OCI-M2 (cell line): ENCODE data around the gene MRPL54.

Source experiments
- DNase-seq: peaks from one replicate; lab custom pipeline; 2025; ENCODE audit not compliant: unreplicated experiment; lab: John Stamatoyannopoulos, UW

The MRPL54 gene

DNA sequence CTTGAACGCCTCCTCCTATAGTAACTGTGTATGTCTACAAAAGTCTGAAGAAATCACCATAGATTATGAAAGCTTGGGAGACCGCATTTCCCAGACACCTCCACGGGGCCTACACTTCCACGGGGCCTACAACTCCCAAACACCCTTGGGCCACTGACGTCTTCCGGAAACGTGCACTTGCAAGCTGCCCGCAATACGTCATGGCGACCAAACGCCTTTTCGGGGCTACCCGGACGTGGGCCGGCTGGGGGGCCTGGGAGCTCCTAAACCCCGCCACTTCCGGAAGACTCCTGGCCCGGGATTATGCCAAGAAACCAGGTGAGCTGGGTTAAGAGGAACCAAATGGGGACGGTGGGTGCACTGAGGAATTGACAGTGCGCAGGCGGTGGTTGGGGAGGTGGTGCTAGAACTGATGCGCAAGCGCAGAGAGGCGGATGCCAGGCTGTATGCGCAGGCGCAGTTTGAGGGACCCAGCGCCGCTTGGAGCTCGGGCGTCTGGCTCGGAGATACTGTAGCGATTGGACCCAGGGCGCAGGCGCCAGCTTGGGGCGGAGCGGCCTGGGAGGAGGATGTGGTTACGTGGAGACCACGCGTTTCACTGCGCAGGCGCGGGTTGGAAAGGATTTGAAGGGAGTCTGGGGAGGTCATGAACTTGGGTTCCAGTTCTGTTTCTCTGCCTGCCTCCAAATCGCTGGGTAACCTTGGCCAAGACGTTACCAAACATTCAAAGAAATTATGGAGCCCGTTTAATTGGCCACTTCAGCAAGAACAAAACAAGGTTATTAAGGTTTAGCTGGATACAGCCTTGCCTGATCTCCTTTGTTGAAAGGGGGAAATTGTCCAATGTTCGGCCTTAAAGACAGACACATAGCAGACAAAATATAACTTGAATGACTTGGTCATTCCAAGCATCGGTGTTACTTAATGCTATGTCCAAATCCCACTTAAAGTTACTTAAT lies at the start of gene MRPL54:
MRPL54 (plus strand) TSS at position 182 of the 959 bp plus-strand sequence; CDS start at position 201, 19 bp downstream.
- peak; percentile 90 for DNase-seq

DNA sequence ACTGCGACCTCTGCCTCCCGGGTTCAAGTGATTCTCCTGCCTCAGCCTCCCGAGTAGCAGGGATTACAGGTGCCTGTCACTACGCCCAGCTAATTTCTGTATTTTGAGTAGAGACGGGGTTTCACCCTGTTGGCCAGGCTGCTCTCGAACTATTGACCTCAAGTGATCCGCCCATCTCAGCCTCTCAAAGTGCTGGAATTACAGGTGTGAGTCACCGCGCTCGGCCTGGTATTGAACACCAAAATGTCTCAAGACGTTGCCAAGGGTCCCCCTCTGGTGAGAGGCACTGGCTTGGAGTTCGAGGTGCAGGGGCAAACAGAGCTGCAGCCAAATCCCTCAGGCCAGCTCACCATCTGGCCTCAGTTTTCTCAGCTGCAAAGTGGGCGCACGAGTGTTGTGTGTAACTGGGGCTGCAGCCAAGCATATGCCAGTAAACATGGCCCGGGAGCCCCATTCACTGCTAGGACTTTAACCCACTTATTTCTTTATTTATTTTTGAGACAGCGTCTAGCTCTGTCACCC lies 46.3 kb upstream of the MRPL54 start:
- DNase-seq: no peak

DNA sequence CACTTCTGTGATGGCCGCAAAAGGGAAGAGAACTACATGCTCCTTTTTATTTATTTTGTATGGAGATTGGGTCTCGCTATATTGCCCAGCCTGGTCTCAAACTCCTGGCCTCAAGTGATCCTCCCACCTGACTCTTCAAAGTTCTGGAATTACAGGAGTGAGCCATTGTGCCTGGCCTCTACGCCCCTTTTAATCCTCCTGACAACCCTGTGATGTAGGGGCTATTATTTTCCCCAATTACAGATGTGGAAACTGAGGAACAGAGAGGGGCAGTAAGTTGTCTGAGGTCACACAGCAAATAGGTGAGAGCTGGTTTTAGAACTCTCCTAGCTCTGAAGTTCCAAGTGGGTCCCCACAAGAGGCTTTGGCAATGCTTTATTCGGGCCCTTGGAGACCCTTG lies 42.6 kb upstream of the MRPL54 start:
- no peak for DNase-seq

DNA sequence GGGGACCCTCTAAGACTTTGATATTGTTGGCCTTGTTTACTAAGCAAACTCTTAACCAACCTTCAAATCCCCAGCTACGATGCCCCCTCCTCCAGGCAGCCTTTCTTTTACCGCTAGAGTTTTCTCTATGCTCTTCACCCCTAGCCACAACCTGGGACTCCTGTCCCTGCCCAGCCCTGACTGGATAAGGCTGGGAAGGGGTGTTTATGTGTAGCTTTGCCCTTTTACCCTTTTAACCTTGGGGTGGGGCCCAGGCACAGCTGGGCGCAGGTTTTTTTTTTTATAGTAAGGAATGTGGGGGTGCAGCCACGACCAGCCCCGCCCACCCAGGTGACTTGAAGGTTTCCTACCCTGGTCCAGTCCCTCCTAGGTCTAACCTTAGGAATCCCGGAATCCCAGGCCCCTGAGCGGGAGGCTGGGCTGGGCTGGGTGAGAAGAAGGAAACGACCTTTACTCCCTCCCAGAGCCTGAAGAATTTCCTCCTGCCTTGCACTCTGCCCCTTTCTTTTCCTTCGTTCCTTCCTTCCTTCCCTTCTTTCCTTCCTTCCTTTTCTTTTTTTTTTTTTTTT lies 42.0 kb upstream of the MRPL54 start:
- no peak for DNase-seq

DNA sequence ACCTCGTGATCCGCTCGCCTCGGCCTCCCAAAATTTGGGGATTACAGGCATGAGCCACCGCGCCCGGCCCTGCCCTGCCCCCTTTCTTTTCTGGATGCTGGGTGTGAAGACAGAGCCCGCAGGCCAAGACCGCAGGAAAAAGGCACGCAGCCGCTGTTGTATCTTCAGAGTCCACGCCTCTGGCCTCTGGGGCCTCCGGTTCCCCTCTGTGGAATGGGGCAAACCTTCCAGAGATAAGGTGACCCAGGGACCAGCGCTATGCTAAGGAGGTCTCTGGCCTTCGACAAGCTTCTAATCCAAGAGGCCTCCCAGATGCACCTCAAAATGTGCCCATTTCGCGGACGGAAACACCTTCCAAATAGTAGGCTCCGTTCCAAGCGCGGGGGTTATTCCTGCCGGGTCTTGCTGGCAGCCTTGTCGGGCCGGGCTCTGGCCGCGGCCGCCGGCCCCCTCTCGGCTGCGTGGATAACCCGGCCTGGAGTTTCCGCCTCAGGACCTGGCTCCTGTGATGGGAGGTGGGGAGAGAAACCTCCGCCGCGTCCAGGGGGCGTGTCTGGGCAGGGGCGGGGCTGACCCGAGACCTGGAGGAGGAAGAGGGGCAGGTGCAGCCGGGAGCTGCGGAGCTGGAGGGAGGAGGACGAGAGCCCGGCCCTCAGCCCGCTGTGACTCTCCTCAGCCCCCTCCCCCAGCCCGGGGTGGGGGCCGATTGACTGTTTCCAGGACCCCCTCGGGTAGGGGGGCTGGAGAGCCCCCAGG lies 41.2 kb upstream of the MRPL54 start:
- no peak for DNase-seq

DNA sequence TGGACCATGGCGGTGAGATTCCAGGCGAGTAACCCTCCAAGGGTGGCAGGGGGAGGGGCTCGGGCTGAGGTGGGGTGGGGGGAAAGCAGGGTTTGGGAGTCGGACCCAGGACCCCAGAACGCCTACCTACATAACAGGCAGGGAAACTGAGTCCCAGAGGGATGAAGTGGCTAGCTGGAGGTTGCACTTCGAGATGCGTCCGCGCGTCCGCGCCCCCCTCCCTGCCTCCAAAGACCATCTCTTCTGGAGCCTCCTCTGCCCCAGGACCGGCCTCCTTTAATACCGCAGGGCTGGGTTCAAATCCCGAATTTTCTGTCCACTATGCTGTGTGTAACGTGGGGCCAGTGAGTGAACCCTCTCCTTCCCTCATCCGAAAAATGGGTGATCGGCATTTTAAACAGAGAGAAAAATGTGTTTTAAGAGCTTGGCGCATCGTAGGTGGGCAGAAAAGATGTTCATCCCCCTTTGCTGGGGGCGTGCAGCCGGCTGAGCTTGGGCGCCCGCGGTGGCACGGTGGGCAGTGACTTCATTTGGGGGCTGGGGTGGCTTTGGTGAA lies 40.5 kb upstream of the MRPL54 start:
- DNase-seq: no peak

DNA sequence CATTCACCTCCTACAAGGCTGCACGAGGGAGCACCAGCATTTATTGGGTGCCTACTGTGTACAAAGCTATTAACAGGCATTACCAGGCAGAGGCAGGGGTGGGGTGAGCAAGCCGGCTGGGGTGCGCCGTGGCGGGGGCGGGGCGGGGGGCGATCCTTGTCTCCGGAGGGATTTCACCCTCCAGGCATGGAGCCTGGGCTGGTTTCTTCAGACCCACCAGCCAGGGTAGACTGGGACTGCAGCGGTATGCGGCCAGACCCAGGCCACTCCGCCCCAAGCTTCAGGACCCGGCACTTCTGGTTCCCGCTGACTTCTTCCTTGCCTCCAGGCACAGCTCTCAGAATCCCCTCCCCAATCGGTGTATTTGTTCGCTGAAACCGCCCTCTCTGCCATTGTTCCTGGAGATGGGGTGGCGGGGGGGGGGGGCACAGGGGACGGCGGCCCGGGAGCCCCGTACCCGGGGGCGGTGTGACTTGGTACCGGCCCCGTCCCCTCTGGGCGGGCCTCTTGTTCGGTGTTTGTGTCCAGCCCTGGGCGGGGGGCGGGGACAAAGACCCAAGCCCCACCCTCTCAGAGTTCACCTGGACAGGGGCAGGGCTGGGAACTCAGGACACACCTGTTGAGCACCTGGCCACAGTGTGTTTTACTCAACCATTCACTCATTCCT lies 39.9 kb upstream of the MRPL54 start:
- DNase-seq: no peak

DNA sequence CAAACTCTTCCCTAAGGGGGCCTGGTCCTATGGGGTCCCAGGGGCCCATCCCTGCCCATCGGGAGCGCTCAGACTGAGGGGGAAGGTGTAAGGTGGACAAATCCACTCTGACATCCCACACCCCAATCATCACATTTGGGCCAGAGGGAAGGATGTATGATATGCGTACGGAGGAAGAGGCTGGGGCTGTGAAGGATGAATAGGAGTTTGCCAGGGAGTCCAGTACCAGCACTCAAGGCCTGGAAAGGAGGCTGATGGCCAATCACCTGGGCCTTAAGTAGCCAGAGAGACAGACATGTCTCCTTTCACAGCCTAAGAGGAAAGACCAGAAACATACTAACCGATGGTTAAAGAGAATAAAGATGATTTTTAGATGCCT lies 39.4 kb upstream of the MRPL54 start:
- no peak for DNase-seq

DNA sequence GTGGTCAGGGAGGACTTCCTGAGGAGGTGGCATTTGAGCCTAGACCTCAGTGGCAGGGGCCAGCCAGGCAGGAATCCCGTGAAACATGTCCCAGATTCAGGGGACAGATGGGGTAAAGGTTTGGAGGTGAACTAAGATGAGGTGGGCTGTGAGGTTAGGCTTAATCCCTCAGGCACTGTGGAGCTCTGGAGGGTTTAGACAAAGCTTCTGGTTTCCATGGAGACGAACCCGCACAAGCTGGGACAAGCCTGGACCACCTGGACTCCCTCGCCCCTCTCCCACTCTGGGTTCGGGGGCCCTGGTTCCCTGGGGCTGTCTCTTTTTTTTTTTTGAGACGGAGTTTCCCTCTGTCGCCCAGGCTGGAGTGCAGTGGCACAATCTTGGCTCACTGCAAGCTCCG lies 38.6 kb upstream of the MRPL54 start:
- DNase-seq: no peak

DNA sequence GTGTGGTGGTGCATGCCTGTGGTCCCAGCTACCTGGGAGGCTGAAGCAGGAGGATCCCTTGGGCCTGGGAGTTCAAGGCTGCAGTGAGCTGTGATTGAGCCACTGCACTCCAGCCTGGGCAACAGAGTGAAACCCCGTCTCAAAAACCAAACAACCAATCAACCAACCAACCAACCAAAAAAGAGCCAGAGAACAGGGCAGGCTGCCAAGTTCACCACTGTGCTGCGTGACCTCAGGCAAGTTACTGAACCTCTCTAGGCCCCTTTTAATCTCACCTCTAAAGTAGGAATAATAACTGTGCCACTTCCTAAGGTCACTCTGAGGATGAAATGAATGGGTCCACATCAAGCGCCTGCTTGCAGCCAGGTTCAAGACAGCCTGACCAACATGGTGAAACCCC lies 37.4 kb upstream of the MRPL54 start:
- DNase-seq: no peak

DNA sequence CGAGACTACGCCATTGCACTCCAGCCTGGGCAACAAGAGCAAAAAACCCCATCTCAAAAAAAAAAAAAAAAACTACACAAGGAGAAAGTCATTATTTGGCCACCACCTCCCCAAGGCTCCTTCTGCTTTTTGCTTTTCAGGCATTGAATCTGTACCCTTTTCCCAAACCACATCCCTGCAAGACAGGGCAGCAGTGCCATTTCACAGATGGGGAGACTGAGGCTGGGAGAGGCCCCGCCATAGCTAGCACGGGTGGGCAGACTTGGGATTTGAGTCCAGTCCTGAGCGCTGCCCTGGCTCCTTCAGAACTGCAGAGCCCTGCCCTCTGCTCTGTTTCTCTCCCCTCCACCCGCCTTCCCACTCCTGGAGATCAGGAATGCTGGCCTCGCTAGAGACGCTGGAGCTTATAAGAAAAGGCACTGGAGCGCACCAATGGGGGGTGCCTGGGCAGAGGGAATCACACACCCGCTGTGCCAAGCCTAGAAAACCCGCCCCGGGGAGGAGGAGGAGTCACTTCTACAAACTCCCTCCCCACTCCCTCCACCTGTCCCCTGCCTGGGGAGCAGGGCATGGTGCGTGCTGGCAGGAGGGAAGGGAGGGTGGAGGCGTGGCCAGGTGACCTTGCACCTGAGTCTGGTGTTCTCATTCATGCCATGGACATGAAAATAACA lies 36.7 kb upstream of the MRPL54 start:
- DNase-seq: no peak

DNA sequence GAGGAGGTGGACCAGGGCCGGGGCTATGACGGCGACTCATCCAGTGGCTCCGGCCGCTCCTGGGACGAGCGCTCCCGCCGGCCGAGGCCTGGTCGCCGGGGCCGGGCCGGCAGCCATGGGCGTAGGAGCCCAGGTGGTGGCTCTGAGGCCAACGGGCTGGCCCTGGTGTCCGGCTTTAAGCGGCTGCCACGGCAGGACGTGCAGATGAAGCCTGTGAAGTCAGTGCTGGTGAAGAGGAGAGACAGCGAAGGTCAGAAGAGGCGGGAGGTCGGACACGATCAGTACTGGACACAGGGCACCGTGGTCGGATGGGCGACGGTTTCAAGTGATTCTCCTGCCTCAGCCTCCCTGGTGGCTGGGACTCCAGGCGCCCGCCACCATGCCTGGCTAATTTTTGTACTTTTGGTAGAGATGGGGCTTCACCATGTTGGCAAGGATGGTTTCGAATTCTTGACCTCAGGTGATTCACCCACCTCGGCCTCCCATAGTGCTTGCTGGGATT lies 32.0 kb upstream of the MRPL54 start:
- no peak for DNase-seq

DNA sequence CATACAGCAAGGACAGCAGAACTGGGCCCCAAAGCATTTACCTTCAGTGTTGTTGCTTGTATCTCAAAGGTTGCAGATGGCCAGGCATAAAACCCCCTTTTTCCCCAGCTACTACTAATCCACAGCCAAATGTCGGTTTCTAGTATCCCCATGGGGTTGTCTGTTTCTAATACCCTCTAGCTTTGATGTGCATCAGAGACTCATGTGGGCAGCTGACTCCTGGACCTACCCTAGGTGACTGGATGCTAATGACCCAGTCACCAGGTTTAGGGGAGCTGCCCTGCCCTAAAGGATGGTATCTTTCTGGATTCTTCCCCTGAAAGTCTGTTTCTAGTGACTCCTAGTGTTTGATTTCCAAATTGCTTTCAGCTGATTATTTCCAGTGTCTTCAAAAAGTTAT lies 30.4 kb upstream of the MRPL54 start:
- DNase-seq: no peak

DNA sequence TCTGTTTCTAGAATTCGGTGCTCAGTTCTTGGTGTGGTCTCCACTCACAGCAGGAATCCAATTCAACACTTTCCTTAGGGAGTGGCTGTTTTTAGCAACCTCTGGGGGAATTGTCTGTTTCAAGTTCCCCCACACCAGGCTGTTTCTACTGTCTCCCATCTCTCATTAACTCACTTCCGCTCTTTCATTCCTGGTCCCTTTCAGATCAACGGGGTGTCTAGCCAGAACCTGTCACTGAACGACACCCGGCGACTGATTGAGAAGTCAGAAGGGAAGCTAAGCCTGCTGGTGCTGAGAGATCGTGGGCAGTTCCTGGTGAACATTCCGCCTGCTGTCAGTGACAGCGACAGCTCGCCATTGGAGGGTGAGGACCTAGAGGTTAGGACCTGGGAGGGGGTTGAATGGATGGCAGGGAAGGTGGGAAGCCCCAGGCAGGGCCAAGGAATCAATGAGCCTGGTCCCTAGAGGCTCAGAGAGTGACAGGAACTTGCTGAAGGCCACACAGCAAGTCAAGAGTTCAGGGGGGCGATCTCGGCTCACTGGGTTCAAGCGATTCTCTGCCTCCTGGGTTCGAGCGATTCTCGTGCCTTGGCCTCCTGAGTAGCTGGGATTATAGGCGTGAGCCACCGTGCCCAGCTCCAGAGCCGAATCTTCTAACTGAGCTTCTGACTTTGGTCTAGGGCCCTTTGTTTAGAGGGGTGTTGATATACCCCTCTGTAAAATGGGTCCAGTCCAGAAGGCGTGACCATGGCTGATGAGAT lies 28.8 kb upstream of the MRPL54 start:
- no peak for DNase-seq

DNA sequence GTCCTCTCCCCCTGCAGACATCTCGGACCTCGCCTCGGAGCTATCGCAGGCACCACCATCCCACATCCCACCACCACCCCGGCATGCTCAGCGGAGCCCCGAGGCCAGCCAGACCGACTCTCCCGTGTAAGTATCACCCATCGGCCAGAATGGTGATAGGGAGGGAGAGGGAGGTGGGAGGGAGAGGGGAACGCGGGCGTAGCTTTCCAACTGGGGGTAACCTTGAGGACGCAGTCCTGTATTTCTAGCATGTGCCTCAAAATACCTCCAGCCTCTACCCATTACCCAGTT lies 28.2 kb upstream of the MRPL54 start:
- no peak for DNase-seq

DNA sequence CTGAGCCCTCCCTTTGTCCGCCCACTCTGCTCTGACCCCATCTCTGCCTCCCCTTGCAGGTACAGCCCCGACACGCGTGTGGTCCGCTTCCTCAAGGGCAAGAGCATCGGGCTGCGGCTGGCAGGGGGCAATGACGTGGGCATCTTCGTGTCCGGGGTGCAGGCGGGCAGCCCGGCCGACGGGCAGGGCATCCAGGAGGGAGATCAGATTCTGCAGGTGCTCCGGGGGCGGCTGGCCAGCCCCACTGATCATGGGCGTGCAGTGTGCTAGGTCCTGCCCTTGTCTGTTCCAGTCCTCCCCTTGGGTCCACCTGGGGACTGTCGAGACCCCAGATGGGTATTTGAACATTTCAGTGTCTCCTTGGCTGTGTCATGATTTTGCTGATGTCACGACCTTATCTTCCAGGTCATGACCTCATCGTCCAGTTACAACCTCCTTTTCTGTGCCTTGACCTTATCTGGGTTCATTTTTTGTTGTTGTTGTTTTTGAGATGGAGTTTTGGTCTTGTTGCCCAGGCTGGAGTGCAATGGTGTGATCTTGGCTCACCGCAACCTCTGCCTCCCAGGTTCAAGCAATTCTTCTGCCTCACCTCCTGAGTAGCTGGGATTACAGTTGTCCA lies 26.3 kb upstream of the MRPL54 start:
- no peak for DNase-seq

DNA sequence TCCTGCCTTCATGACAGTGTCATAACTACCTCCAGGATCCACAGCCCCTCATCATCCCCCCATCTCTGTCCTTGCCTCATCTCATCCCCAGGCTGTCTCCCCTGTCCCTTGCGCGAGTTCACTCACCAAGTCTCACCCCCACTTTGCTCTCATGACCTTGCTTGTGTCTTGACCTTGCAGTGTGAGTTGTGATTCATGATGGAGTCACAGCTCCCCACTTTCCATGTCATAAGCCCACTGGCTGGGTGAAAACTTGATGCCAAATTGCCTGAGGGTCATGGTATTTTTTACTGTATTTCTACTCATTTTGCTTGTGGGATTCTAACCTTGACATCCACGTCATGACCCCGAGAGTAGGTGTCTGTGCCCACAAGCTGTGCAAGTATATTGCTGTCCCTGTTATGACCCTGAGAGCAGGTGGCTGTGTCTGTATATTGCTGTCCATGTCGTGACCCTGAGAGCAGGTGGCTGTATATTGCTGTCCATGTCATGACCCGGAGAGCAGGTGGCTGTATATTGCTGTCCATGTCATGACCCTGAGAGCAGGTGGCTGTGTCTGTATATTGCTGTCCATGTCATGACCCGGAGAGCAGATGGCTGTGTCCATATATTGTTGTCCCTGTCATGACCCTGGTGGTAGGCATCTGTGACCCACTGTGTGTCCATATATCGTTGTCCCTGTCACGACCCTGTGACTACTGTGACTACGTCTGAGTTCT lies 24.8 kb upstream of the MRPL54 start:
- no peak for DNase-seq

DNA sequence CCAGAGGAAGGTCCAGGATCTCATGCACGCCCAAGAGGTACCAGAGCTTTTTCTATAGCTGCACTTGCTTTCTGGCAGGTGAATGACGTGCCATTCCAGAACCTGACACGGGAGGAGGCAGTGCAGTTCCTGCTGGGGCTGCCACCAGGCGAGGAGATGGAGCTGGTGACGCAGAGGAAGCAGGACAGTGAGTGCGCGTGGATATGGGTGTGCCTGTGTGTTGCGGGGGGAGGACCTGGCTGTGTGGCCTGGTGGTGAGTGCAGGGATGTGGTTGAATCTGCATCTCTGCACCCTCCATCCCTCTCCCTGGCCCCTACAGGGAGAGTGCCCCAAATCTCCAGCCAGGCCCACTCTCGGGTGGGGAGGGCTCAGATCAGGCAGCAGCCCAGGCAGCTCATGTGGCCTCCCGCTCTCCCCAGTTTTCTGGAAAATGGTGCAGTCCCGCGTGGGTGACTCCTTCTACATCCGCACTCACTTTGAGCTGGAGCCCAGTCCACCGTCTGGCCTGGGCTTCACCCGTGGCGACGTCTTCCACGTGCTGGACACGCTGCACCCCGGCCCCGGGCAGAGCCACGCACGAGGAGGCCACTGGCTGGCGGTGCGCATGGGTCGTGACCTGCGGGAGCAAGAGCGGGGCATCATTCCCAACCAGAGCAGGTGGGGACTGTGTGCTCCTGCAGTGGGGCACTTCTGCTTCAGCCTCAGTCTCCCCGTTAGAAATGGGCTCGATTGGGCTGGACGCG lies 23.8 kb upstream of the MRPL54 start:
- DNase-seq: no peak
